GM12891 (cell line): ENCODE data around the gene GEMIN7.

Source experiments
- DNase-seq: peaks from one replicate; pipeline ENCODE4 v3.0.0; 2011; ENCODE audit warnings: low spot score; ENCODE audit not compliant: insufficient read length
- FAIRE-seq: peaks from 2 replicates; lab custom pipeline; 2011; peaks lifted over from hg19 to GRCh38; lab: Jason Lieb, UNC
- PAX5 ChIP-seq: IDR thresholded peaks from 2 replicates; pipeline ENCODE4 v1.6.1; 2011; ENCODE audit warnings: low read length, moderate library complexity, mild to moderate bottlenecking; ENCODE audit not compliant: insufficient read depth, severe bottlenecking
- POLR2A ChIP-seq: IDR thresholded peaks from 2 replicates; pipeline ENCODE4 v1.6.1; 2011; ENCODE audit warnings: low read depth, low read length, control low read depth
- POLR2AphosphoS5 ChIP-seq: IDR thresholded peaks from 2 replicates; pipeline ENCODE4 v1.6.1; 2011; ENCODE audit warnings: low read depth, low read length, control low read depth
- POU2F2 ChIP-seq: IDR thresholded peaks from 2 replicates; pipeline ENCODE4 v1.6.1; 2011; ENCODE audit warnings: low read depth, mild to moderate bottlenecking, control low read depth, low read length, moderate library complexity
- SPI1 ChIP-seq: IDR thresholded peaks from 2 replicates; pipeline ENCODE4 v1.6.1; 2011; ENCODE audit warnings: low read depth, low read length, control low read depth
- TAF1 ChIP-seq: IDR thresholded peaks from 2 replicates; pipeline ENCODE4 v1.6.1; 2011; ENCODE audit warnings: low read depth, low read length, control low read depth

The GEMIN7 gene

GRCh38 chr19:45136507-45137178, 57.6 kb downstream of the GEMIN7 start:
- no peak for FAIRE-seq
- DNase-seq = peak; percentile 73
- TF ChIP-seq TAF1 (peak; percentile 34; the same call in 1 of the 2 replicates), POU2F2 (0 out of 2 replicates have a peak, but pooled peaks have one; percentile 41), SPI1 (peak; percentile 78), PAX5 (no peak), POLR2AphosphoS5 (0 out of 2 replicates have a peak, but pooled peaks have one; percentile 47), POLR2A (peak; percentile 38; the same call in 1 of the 2 replicates)

- FAIRE-seq (peak; percentile 96), DNase-seq (peak; percentile 81)
- no peak for TF ChIP-seq POLR2AphosphoS5
- TF ChIP-seq POU2F2 = peak; percentile 51; the same call in 1 of the 2 replicates
- peak; percentile 55; the same call in 1 of the 2 replicates for TF ChIP-seq TAF1
- TF ChIP-seq POLR2A = peak; percentile 69; the same call in 1 of the 2 replicates
- TF ChIP-seq PAX5 = peak; percentile 9
- peak; percentile 73 for TF ChIP-seq SPI1
These were observed 58.2 kb downstream of the GEMIN7 start for GRCh38 chr19:45137179-45137761.

DNA sequence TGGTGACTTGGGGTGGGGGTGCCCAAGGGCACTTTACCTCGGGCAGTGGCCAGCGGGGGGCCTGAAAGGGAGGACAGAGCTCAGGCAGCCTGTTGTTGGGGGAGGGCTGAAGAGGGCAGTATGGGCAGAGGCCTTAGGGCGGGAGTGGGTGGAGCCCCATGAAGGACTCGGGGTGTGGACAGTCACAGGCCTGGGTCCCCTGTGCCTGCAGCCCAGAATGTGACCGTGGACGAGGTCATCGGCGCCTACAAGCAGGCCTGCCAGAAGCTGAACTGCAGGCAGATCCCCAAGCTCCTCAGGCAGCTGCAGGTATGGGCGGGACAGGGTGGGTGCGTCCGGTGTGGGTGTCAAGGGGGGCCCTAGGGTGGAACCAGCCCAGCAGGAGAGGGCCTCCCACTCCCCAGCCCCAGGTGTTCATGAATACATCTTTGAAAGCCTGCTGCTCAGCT, 59.3 kb downstream of the GEMIN7 start:
- TF ChIP-seq SPI1 (no peak), POU2F2 (no peak), POLR2A (no peak), TAF1 (no peak), POLR2AphosphoS5 (no peak), PAX5 (no peak)
- FAIRE-seq = no peak
- DNase-seq = peak; percentile 57

DNA sequence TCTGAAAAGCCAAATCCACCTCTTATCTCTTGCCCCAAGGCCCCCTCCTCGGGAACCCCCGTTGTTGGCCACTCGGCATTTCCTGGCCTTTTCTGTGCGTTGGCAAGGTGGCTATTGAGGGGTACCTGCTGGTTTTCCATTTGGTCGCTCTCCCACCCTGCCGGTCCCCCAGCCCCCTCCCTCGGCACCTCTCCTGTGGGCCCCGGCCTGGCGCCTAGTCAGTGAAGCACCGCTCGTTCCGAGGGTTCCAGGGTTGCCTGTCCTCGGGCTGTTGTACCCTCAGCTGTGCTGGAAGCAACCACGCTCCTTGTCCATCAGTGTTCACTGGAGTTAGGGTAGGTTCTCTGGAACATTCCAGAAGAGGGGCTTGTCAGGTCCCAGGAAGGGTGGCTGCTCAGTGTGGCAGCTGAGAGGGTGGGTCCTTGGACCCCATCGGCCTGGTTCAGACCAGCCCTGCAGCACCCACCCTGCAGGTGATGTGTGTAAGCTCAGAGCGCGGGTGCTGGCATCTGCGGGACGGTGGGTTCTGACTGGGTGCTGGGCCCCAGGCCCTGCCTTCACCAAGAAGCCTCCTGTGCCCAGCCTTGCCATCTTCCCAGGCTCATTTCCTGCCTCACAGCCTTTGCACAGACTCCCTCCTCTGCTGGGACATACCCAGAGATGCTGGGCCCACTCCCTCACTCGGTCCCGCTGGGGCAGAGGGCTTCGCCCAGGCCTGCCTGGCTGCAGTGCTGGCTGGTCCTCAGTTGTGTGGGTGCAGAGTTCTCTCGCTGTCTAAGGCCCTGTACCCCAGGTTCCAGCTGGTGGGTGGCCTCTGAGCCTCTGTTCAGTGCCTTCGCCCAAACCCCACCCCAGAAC, 60.5 kb downstream of the GEMIN7 start:
- FAIRE-seq (no peak), DNase-seq (peak; percentile 13)
- TF ChIP-seq POLR2A (no peak), TAF1 (no peak), POLR2AphosphoS5 (no peak), PAX5 (no peak), POU2F2 (no peak), SPI1 (no peak)

- DNase-seq (peak; percentile 13), FAIRE-seq (no peak)
- no peak for TF ChIP-seq PAX5
- no peak for TF ChIP-seq POLR2AphosphoS5
- TF ChIP-seq POU2F2 = no peak
- no peak for TF ChIP-seq POLR2A
- TF ChIP-seq TAF1 = no peak
- no peak for TF ChIP-seq SPI1
These were observed 61.1 kb downstream of the GEMIN7 start for GRCh38 chr19:45140144-45140503.

- no peak for FAIRE-seq
- no peak for TF ChIP-seq TAF1
- TF ChIP-seq POLR2A = no peak
- no peak for TF ChIP-seq SPI1
- no peak for TF ChIP-seq POU2F2
- TF ChIP-seq POLR2AphosphoS5 = no peak
- no peak for TF ChIP-seq PAX5
- no peak for DNase-seq
These were observed 61.5 kb downstream of the GEMIN7 start for GRCh38 chr19:45140533-45140932.
